SU-DHL-6 (cell line): Measurements from ENCODE around the gene PLEKHM1.
"Not testable (repeated sequence)": the region's sequence is repeated elsewhere in the genome, so short reads cannot be mapped to it uniquely, and the experiment has no call there.

Experiments
- H2AFZ ChIP-seq: fragments of 200-600 bp; sonication (generic); 2 replicates; pipeline ENCODE4 v1.6.1; 2014; ENCODE audit warnings: low read depth, mild to moderate bottlenecking, moderate library complexity, mixed read lengths, antibody characterized with exemption, low read length; ENCODE audit not compliant: severe bottlenecking
- H3F3A ChIP-seq: fragments of 200-600 bp; shearing (Covaris generic); 2 replicates; pipeline ENCODE4 v1.6.0; 2016; ENCODE audit warnings: antibody characterized with exemption, mild to moderate bottlenecking; ENCODE audit not compliant: insufficient read depth
- H3K27ac ChIP-seq: fragments of 200-600 bp; sonication (generic); 2 replicates; pipeline ENCODE4 v1.5.1; 2016; ENCODE audit warnings: low read depth, mild to moderate bottlenecking, low read length, moderate library complexity, mixed read lengths
- H3K27me3 ChIP-seq: fragments of 200-600 bp; sonication (generic), shearing (Covaris generic); 2 replicates; pipeline ENCODE4 v1.6.0; 2014; ENCODE audit warnings: mild to moderate bottlenecking, low read length
- H3K36me3 ChIP-seq: fragments of 200-600 bp; sonication (generic); 2 replicates; pipeline ENCODE4 v1.6.1; 2014; ENCODE audit warnings: mild to moderate bottlenecking, low read length, mixed read lengths
- H3K4me2 ChIP-seq: fragments of 300-600, 200-600 bp; shearing (Covaris generic), sonication (generic); 2 replicates; pipeline ENCODE4 v1.6.0; 2014; ENCODE audit warnings: low read length, low read depth, mild to moderate bottlenecking; ENCODE audit not compliant: poor library complexity, severe bottlenecking
- H3K4me3 ChIP-seq: fragments of 200-600 bp; sonication (generic); 2 replicates; pipeline ENCODE4 v1.5.1; 2014; ENCODE audit warnings: antibody characterized with exemption, low read length, mild to moderate bottlenecking, mixed read lengths; ENCODE audit not compliant: insufficient read depth, poor library complexity, severe bottlenecking
- H3K79me2 ChIP-seq: fragments of 200-600 bp; sonication (generic); 2 replicates; pipeline ENCODE4 v1.6.1; 2014; ENCODE audit warnings: mild to moderate bottlenecking, low read length, moderate library complexity; ENCODE audit not compliant: insufficient read depth
- H3K9ac ChIP-seq: fragments of 200-600 bp; sonication (generic); 2 replicates; pipeline ENCODE4 v1.7.0; 2014; ENCODE audit warnings: mild to moderate bottlenecking, low read length
- H3K9me2 ChIP-seq: fragments of 200-600 bp; sonication (generic); replicated peaks from 2 replicates; pipeline ENCODE4 v1.6.1; 2014; ENCODE audit warnings: low read length; ENCODE audit not compliant: insufficient read depth
- H3K9me3 ChIP-seq: fragments of 200-600 bp; sonication (generic); 2 replicates; pipeline ENCODE4 v1.6.1; 2014; ENCODE audit warnings: low read length, mixed read lengths; ENCODE audit not compliant: insufficient read depth
- H4K20me1 ChIP-seq: fragments of 200-600 bp; sonication (generic); 2 replicates; pipeline ENCODE4 v1.6.1; 2014; ENCODE audit warnings: low read depth, mild to moderate bottlenecking, antibody characterized with exemption, low read length, moderate library complexity, mixed read lengths
- EZH2phosphoT487 ChIP-seq: fragments of 200-600 bp; sonication (generic), shearing (Covaris generic); conservative IDR thresholded peaks from 2 replicates; pipeline ENCODE4 v1.6.1; 2018; ENCODE audit warnings: mild to moderate bottlenecking, antibody characterized with exemption, low read length, moderate library complexity, mixed read lengths
- TF ChIP-seq, protein P1 (sequence below): fragments of 200-600 bp; sonication (generic); IDR thresholded peaks from one replicate; pipeline ENCODE4 v1.5.1; 2017; ENCODE audit warnings: antibody characterized with exemption, mild to moderate bottlenecking, low read length, moderate library complexity; ENCODE audit not compliant: insufficient read depth, poor library complexity, severe bottlenecking

Gene PLEKHM1

DNA sequence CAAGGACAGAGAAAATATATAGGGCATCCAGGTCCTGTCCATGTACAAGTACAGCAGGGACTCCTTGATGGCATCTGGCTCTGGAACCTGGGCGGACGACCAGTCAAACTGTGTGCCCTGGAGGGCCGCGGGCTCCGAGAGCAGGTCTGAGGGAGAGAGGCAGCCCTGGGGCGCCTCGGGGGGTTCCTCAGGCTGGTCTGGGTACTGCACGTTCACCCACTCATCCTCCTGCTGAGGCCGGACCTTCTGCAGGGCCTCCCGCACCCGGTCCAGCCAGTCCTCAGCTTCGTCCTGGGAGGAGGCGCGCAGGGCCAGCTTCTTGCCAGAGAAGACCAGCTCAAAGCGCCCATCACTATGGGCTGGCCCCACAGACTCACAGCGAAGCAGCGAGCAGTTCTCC is 36.8 kb downstream of the PLEKHM1 start:
- not testable (repeated sequence) for H3K27me3 ChIP-seq, H3K36me3 ChIP-seq, H3K4me3 ChIP-seq, H2AFZ ChIP-seq, H3K9ac ChIP-seq, H3K9me3 ChIP-seq, H3K9me2 ChIP-seq, H4K20me1 ChIP-seq, H3K27ac ChIP-seq, H3K4me2 ChIP-seq, H3K79me2 ChIP-seq, H3F3A ChIP-seq

DNA sequence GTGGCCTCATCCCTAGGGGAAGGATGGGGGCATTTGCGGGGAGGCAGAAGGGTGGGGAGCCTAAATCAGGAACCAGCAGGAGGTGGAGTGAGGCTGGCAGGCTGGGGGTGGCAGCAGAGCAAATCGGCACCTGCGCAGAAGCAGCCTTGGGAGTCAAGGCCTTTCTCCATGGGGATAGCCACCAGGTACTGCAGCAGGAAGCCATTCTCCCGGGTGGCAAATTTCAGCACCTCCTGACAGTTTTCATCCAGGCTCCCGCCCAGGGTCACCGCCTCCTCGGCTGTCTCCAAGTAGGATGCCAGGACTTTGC is 37.3 kb downstream of the PLEKHM1 start:
- H3K4me3 ChIP-seq, H3K27me3 ChIP-seq, H3F3A ChIP-seq, H3K9me2 ChIP-seq, H3K9me3 ChIP-seq, H3K9ac ChIP-seq, H3K79me2 ChIP-seq, H2AFZ ChIP-seq, H3K27ac ChIP-seq, H4K20me1 ChIP-seq, H3K36me3 ChIP-seq: not testable (repeated sequence)
- H3K4me2 ChIP-seq = peak overlapping the region; percentile 22

- peak overlapping the region; percentile 66; the same call in 1 of the 2 replicates for H3K27ac ChIP-seq
- H3K79me2 ChIP-seq, H3K27me3 ChIP-seq, H3K9me3 ChIP-seq, H3K9ac ChIP-seq, H3K9me2 ChIP-seq, H4K20me1 ChIP-seq, H3K4me3 ChIP-seq, H3F3A ChIP-seq, H3K36me3 ChIP-seq, H2AFZ ChIP-seq: not testable (repeated sequence)
- peak overlapping the region; percentile 22 for H3K4me2 ChIP-seq
Measured at GRCh38 chr17:45452329-45453224, 37.9 kb downstream of the PLEKHM1 start.

- not testable (repeated sequence) for H3K4me2 ChIP-seq, H3F3A ChIP-seq, H3K79me2 ChIP-seq, H3K4me3 ChIP-seq, H3K9me2 ChIP-seq, H3K9ac ChIP-seq, H3K36me3 ChIP-seq, H2AFZ ChIP-seq, H3K9me3 ChIP-seq, H3K27me3 ChIP-seq, H4K20me1 ChIP-seq
- peak overlapping the region; percentile 66 for H3K27ac ChIP-seq
Measured at GRCh38 chr17:45451660-45452059, 38.9 kb downstream of the PLEKHM1 start.

DNA sequence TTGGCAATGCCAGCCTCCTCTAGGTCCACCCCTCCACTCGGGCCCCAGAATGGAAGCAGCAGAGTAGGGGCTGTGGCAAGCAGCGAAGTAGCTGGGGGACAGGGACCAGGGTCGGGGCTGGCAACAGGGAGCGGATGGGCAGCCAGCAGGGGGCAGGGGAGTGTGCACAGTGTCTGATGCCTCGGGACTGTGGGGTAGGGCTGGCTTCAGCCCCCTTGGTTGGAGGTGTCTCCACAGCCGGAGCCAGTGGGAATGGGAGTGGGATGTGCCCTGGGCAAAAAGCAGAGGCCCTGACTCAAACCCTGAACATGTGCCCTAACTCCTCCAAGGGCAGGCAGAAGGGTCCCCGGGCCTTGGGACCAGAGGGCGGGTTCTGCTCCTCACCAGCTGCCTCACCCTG is 39.4 kb downstream of the PLEKHM1 start:
- H4K20me1 ChIP-seq = no peaks in the 10 kb centered on the region
- no peaks in the 10 kb centered on the region for H3K36me3 ChIP-seq
- no peaks in the 10 kb centered on the region for H3K9me3 ChIP-seq
- H2AFZ ChIP-seq = no peak overlapping the region
- no peak for TF ChIP-seq EZH2phosphoT487
- TF ChIP-seq, protein P1, sequence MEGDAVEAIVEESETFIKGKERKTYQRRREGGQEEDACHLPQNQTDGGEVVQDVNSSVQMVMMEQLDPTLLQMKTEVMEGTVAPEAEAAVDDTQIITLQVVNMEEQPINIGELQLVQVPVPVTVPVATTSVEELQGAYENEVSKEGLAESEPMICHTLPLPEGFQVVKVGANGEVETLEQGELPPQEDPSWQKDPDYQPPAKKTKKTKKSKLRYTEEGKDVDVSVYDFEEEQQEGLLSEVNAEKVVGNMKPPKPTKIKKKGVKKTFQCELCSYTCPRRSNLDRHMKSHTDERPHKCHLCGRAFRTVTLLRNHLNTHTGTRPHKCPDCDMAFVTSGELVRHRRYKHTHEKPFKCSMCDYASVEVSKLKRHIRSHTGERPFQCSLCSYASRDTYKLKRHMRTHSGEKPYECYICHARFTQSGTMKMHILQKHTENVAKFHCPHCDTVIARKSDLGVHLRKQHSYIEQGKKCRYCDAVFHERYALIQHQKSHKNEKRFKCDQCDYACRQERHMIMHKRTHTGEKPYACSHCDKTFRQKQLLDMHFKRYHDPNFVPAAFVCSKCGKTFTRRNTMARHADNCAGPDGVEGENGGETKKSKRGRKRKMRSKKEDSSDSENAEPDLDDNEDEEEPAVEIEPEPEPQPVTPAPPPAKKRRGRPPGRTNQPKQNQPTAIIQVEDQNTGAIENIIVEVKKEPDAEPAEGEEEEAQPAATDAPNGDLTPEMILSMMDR = no peak
- no peaks in the 10 kb centered on the region for H3K9me2 ChIP-seq
- no peak overlapping the region for H3K4me3 ChIP-seq
- no peak overlapping the region for H3K4me2 ChIP-seq
- H3K27ac ChIP-seq = peak overlapping the region; percentile 23; the same call in 1 of the 2 replicates
- no peak overlapping the region for H3K9ac ChIP-seq
- H3F3A ChIP-seq = no peaks in the 10 kb centered on the region
- H3K79me2 ChIP-seq = no peaks in the 10 kb centered on the region
- H3K27me3 ChIP-seq = no peaks in the 10 kb centered on the region

DNA sequence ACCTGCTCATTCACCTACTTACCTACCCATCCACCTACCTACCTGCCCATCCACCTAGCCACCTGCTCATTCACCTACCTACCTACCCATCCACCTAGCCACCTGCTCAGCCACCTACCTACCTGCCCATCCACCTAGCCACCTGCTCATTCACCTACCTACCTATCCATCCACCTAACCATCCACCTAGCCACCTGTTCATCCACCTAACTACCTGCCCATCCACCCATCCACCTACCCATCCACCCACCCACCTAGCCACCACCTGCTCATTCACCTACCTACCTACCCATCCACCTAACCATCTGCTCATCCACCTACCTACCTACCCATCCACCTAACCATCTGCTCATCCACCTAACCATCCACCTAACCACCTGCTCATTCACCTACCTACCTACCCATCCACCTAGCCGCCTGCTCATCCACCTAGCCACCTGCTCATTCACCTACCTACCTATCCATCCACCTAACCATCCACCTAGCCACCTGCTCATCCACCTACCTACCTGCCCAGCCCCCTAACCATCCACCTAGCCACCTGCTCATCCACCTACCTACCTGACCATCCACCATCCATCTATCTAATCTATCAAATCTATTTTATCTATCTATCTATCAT is 40.7 kb downstream of the PLEKHM1 start:
- H3K9me3 ChIP-seq, H3K27me3 ChIP-seq, H3K9ac ChIP-seq, H3K4me2 ChIP-seq, H3K9me2 ChIP-seq, H2AFZ ChIP-seq, H3K27ac ChIP-seq, H3F3A ChIP-seq, H3K79me2 ChIP-seq, H3K36me3 ChIP-seq, H3K4me3 ChIP-seq, H4K20me1 ChIP-seq: not testable (repeated sequence)

DNA sequence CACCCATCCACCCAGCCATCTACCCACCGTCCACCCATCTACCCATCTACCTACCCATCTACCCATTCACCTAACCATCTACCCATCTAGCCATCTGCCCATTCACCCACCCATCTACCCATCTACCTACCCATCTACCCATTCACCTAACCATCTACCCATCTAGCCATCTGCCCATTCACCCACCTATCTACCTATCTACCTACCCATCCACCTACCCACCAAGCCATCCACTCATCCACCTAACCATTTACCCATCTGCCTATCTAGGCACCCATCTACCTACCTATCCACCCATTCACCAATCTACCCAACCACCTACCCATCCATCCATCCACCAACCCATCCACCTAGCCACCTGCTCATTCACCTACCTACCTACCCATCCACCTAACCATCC is 41.3 kb downstream of the PLEKHM1 start:
- H4K20me1 ChIP-seq, H3F3A ChIP-seq, H2AFZ ChIP-seq, H3K4me2 ChIP-seq, H3K27me3 ChIP-seq, H3K9me2 ChIP-seq, H3K36me3 ChIP-seq, H3K9me3 ChIP-seq, H3K27ac ChIP-seq, H3K79me2 ChIP-seq, H3K4me3 ChIP-seq, H3K9ac ChIP-seq: not testable (repeated sequence)
